Measurements from ENCODE around the gene CXCL16.

Gene CXCL16

DNA sequence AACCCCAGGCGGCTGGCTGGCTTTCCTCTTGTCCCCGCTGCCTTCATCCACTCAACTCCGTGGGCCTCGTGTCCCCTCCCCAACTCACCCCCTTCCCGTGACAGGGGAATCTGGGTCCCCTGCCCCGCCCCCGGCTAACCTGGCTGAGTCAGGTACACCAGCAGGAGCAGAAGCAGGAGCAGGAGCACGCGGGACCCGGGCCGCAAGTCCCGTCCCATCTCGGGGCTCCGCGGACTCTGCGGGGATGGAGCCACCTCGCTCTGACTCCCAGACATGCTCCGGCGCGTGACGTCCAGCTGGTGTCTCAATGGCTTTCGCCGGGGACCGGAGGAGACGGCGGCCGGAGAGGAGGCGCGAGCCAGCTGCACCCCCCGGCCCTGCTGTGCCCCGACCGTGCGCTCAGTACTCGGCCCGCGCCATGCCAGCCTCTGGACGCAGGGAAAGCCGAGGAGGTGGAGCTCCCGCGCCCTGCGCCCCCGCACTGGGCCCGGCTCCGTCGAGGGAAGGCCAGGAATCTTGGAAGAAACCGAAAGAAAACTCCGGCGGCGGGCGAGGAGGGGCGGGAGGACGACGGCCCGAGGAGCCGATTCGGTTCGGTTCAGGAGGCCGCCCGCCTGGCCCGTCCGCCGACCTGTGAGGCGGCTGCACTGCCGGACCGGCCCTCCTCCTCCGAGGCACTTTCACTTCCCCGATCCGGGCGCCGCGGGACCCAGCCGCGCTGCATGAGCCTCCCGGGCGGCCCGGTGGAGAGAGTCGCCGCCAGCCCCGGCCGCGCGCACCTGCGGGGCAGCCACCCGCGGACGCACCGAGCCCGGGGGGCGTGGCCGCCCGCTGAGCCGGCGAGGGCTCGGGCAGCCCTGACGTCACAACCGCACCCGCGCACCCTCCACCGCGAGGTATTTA is at the start of gene CXCL16, which contains the start of gene ZMYND15:
Gene CXCL16, minus strand, starts transcription at position 807 of the 903 bp plus-strand sequence. Its CDS starts 589 bp downstream, at position 218.
Gene ZMYND15, plus strand, starts transcription at position 712 of the 903 bp plus-strand sequence. CDS start 716 bp downstream, outside the sequence.
- peak; percentile 86 for DNase-seq

DNA sequence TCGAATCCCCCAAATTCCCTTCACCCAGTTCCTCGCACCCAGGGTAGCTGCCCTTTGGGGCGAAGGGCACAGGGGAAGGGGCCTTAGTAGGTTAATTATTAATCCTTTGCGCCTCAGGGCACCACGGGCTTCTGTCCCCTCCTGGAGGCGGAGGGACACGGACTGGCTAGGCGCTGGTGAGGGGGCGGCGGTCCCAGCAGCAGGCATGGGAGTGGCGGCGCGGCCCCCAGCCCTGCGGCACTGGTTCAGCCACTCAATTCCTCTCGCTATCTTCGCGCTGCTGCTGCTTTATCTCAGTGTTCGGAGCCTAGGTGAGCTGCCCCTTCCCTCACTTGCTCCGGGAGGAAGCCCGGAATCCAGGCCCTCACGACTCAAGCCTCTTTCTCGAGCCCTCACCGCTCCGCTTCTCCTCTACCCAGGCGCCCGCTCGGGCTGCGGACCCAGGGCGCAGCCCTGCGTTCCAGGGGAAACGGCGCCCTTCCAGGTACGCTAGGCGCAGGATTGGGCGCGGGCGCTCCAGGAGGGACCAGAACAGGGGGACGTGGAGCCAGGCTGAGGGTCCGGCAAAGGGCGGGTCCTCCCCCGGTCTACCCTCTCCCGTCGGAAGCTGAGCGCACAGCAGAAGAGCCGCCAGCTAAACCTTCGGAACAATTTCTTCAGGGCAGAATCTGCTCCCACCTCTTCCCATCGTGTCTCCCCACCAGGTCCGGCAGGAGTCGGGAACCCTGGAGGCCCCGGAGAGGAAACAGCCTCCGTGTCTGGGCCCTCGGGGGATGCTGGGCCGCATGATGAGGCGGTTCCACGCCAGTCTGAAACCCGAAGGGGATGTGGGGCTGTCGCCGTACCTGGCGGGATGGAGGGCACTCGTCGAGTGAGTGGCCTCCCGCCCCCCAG is 49.3 kb upstream of the CXCL16 start, which contains the start of gene GLTPD2:
Gene GLTPD2, plus strand, starts transcription at position 158 of the 894 bp plus-strand sequence. Its CDS starts 48 bp downstream, at position 206.
- no peak for DNase-seq

GRCh38 chr17:4788159-4788806 is 48.6 kb upstream of the CXCL16 start:
- DNase-seq: no peak

DNA sequence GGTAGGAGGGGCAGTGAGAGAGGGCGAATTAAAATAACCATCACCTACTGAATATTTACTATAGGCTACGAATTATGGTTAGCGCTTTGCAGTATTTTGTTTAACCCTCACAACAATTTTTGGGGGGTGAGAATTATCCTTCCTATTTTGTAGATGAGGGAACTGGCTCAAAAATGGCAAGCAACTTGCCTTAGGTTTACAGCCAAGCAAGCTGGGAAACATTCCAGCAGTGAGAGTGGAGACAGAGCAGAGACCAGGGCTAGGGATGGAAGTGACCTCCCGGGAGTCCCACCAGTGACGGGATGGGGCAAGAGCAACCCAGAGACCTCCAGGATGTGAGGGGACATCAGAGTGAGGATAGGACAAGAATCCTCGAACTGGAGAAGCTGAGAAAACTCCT is 46.8 kb upstream of the CXCL16 start:
- no peak for DNase-seq

DNA sequence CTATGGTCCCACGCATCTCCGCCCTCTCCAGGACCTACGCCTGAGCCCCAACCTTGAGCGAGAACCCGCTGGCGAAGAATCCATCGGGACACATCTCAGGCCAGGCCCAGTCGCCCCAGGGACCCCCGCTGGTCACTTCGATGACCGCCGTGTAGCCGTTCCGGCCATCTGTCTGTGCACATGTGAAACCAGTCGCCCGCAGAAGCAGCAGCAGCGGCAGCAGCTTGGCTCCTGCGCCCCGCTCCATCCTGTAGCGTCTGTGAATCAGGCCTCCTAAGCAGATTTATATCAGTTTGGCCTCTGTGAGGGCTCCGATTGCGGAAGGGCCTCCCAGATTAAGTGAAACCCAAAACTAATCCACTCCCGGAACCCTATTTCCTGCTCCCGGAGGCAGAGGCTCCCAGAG is 46.4 kb upstream of the CXCL16 start, which contains the start of gene VMO1:
Gene VMO1, minus strand, starts transcription at position 259 of the 406 bp plus-strand sequence. Its CDS starts 12 bp downstream, at position 247.
- DNase-seq: peak; percentile 25

DNA sequence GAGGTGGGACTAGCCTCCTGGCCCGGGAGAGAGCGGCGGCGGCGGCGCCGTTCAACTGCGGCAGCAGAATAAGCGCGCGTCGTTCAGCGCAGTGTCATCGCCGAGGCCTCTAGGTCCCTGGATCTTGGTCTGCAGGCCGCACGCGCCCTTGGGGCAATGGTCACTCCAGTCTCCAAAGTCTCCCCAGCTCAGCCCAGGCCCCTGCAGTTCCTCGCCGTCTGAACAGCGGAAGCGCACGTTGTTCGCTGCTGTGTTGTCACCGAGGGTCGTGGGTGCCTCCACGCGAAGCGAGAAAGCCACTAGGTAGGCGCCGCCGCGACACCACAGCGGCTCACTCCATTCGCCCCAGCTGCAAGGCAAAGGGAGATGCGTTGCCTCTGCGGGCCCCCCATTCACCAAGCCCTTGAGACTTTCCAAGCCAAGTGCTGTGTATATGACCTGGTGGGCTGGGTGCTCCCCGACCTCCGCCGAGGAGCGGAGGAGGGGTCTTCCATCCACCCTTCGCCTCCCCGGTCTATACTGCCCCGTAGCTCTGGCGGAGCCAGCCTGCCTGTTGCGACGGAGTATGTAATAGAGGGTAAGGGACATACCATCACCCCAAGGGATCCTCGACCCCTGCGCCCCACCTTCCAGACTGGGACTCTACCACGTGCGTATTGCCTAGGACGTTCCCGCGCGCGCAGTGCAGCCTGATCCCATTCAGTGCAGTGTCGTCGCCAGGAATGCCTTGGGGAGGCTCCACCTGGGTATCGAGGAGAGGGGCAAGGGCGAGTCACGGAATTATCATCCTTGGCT is 45.8 kb upstream of the CXCL16 start:
- peak; percentile 9 for DNase-seq

DNA sequence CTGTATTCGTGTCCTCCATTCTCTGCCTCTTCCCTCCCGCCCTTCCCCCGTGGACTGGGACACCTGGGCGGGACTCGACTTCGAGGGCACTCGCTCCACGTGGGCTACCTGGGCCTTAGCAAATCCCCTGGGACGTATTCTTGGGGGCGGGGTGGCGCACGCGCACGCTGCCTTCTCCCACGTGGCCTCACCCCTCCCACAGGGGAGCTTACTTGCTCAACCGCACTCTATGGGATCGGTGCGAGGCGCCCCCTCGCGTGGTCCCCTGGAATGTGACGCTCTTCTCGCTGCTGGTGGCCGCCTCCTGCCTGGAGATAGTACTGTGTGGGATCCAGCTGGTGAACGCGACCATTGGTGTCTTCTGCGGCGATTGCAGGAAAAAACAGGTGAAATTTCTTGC is 42.9 kb upstream of the CXCL16 start:
- peak; percentile 62 for DNase-seq

GRCh38 chr17:4780325-4780955 is 40.7 kb upstream of the CXCL16 start:
- DNase-seq: no peak

- DNase-seq: no peak
Measured at GRCh38 chr17:4777969-4778760, 38.4 kb upstream of the CXCL16 start.

DNA sequence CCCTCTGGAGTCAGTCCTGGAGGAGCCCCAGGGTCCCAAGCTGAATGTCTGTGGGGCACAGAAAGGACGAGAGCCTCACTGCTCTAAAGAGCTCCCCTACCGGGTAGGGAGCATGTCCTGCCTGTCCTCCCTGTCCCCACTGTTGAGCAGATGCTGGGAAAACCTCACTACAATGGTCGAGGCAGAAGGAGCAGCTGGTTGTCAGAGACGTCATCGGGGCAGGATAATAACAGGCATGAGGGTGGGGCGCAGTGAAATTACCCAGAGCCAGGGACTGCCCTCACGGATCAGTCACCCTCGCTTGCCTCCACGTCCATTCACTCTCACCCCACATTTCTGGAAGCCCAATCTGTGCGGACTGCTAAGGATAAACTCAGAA is 32.5 kb upstream of the CXCL16 start:
- no peak for DNase-seq

GRCh38 chr17:4771519-4772234 is 31.9 kb upstream of the CXCL16 start, which contains the start of gene TM4SF5:
TM4SF5 (plus strand) TSS chr17:4771886; CDS start chr17:4771923, 37 bp downstream.
- no peak for DNase-seq

GRCh38 chr17:4769628-4770027 is 29.9 kb upstream of the CXCL16 start:
- peak; percentile 53 for DNase-seq

DNA sequence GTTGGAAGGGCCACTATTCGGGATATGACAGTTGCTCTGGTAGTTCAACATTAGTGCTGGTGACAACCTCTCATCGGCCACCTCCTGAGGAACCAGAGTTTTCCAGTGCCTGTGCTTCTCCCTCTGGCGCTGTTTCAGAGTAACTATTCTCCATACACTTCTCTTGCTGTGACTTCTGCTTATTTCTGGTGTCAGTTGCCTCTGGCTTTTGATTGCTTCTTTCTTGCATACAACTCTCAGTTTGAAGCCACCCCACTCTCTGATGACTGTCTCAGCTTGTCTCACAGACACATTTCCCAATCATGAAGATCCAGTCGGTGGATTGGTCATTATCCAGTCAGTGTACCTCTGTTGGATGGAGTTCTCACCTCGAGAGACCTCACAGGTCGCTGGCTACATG is 28.6 kb upstream of the CXCL16 start:
- DNase-seq: peak; percentile 95

DNA sequence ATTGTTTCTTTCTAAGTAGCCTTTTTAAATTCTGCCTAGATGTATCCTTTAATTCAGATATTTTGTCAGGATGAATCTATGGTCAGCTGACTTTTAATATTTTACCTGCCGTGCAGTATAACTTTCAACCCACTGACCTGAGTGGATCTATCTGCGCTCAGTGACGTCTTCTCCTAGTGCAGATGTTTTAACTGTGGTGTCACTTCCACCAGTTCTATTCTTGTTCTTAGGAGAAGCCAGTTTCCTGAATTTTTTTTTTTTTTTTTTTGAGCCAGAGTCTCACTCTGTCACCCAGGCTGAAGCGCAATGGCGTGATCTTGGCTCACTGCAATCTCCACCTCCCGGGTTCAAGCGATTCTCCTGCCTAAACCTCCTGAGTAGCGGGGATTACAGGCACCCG is 27.0 kb upstream of the CXCL16 start:
- peak; percentile 85 for DNase-seq

GRCh38 chr17:4766201-4766600 is 26.5 kb upstream of the CXCL16 start:
- DNase-seq: peak; percentile 99

GRCh38 chr17:4764595-4764994 is 24.9 kb upstream of the CXCL16 start:
- peak; percentile 90 for DNase-seq

GRCh38 chr17:4759776-4760236 is 20.1 kb upstream of the CXCL16 start:
- DNase-seq: peak; percentile 92

- no peak for DNase-seq
Measured at GRCh38 chr17:4753392-4753791, 13.7 kb upstream of the CXCL16 start.

GRCh38 chr17:4751932-4752331 is 12.2 kb upstream of the CXCL16 start:
- DNase-seq: peak; percentile 58
